ENCODE data around the gene PI4KB. TPM values are rescaled to one million over a fixed set of nuclear protein-coding genes. Genes with fewer than 3 reads are reported as not detected.

The PI4KB gene
- total and polyA plus RNA-seq, 4 donors = 14.2 to 27.1 (median 19.2) TPM

GRCh38 chr1:151311589-151312331 is 15.5 kb downstream of the PI4KB start (continued):
- peak in 1 of 2 donors; percentile 51 for TF ChIP-seq GABPA (IDR thresholded peaks at IDR 0.05 in 1 of 2, conservative IDR thresholded peaks at IDR 0.05 in 1 of 2)
- TF ChIP-seq RXRA (IDR thresholded peaks at IDR 0.05) = peak; percentile 77 to 93
- peak; percentile 37 for TF ChIP-seq YY1 (IDR thresholded peaks at IDR 0.05)
- TF ChIP-seq ATF3 (IDR thresholded peaks at IDR 0.05) = peak; percentile 84

GRCh38 chr1:151311011-151311410 is 16.2 kb downstream of the PI4KB start:
- WGBS = 46% methylated on average over 4 of the region's 4 CpGs
- peak overlapping the region; percentile 62 to 83 for H3K27ac ChIP-seq (ENCODE audit: low read depth in 1 of 2, low read length in 2 of 2)
- no peak for DNase-seq (ENCODE audit: low spot score)
- H3K9me3 ChIP-seq (ENCODE audit: control insufficient read depth in 4 of 4, low read length in 3 of 4) = no peaks in the 10 kb centered on the region
- no peak overlapping the region for H3K4me3 ChIP-seq (ENCODE audit: low read depth in 1 of 3, low read length in 3 of 3)
- peaks cover 32 to 52% (median 46%) of the 10 kb centered on the region in 4 donors for H3K4me1 ChIP-seq (ENCODE audit: control insufficient read depth in 4 of 4, insufficient read depth in 4 of 4, low read length in 3 of 4)
- no peak for TF ChIP-seq SP1 (IDR thresholded peaks at IDR 0.05)
- no peak for TF ChIP-seq REST (IDR thresholded peaks at IDR 0.05)
- no peak for TF ChIP-seq MAX (IDR thresholded peaks at IDR 0.05)
- no peak for TF ChIP-seq HNF4A (conservative IDR thresholded peaks at IDR 0.05)
- no peak for TF ChIP-seq EGR1 (IDR thresholded peaks at IDR 0.05; ENCODE audit: low read depth in 2 of 2)
- TF ChIP-seq YY1 (IDR thresholded peaks at IDR 0.05) = no peak
- no peak overlapping the region for H3K9ac ChIP-seq (ENCODE audit: low read depth in 1 of 2, low read length in 2 of 2)
- H3K36me3 ChIP-seq (ENCODE audit: control insufficient read depth in 4 of 4, insufficient read depth in 3 of 4, low read depth in 1 of 4, low read length in 3 of 4) = peaks cover 4 to 35% (median 26%) of the 10 kb centered on the region in 4 donors
- H3K27me3 ChIP-seq (ENCODE audit: control insufficient read depth in 4 of 4, insufficient read depth in 4 of 4, low read length in 3 of 4) = no peaks in the 10 kb centered on the region

- no peaks in the 10 kb centered on the region for H3K27me3 ChIP-seq (ENCODE audit: control insufficient read depth in 4 of 4, insufficient read depth in 4 of 4, low read length in 3 of 4)
- peaks cover 32 to 52% (median 46%) of the 10 kb centered on the region in 4 donors for H3K4me1 ChIP-seq (ENCODE audit: control insufficient read depth in 4 of 4, insufficient read depth in 4 of 4, low read length in 3 of 4)
- H3K9ac ChIP-seq (ENCODE audit: low read depth in 1 of 2, low read length in 2 of 2) = peak overlapping the region in 1 of 2 donors; percentile 7
- no peak overlapping the region for H3K4me3 ChIP-seq (ENCODE audit: low read depth in 1 of 3, low read length in 3 of 3)
- no peaks in the 10 kb centered on the region for H3K9me3 ChIP-seq (ENCODE audit: control insufficient read depth in 4 of 4, low read length in 3 of 4)
- 26% methylated on average over 7 of the region's 7 CpGs for WGBS
- H3K36me3 ChIP-seq (ENCODE audit: control insufficient read depth in 4 of 4, insufficient read depth in 3 of 4, low read depth in 1 of 4, low read length in 3 of 4) = peaks cover 4 to 41% (median 31%) of the 10 kb centered on the region in 4 donors
- H3K27ac ChIP-seq (ENCODE audit: low read depth in 1 of 2, low read length in 2 of 2) = peak overlapping the region; percentile 62 to 83
- DNase-seq (ENCODE audit: low spot score) = no peak
- TF ChIP-seq CTCF (IDR thresholded peaks at IDR 0.05; ENCODE audit: low read depth, low read length, missing input control) (no peak), NR2F2 (IDR thresholded peaks at IDR 0.05) (no peak), MAX (IDR thresholded peaks at IDR 0.05) (no peak), HNF4G (IDR thresholded peaks at IDR 0.05) (no peak), ZBTB33 (IDR thresholded peaks at IDR 0.05) (no peak), ATF3 (IDR thresholded peaks at IDR 0.05) (no peak), HNF4A (conservative IDR thresholded peaks at IDR 0.05) (peak; percentile 63 to 71), SP1 (IDR thresholded peaks at IDR 0.05) (peak; percentile 11), EGR1 (IDR thresholded peaks at IDR 0.05; ENCODE audit: low read depth in 2 of 2) (no peak), GABPA (IDR thresholded peaks at IDR 0.05 in 1 of 2, conservative IDR thresholded peaks at IDR 0.05 in 1 of 2) (no peak), RXRA (IDR thresholded peaks at IDR 0.05) (peak; percentile 15 to 50), JUND (IDR thresholded peaks at IDR 0.05) (no peak), RAD21 (IDR thresholded peaks at IDR 0.05) (peak in 1 of 2 donors; percentile 30), FOXA1 (IDR thresholded peaks at IDR 0.05) (no peak), YY1 (IDR thresholded peaks at IDR 0.05) (no peak)
These were observed 17.3 kb downstream of the PI4KB start for GRCh38 chr1:151309811-151310323.
